Measurements from ENCODE around the gene CDR2. TPM values are rescaled to one million over a fixed set of nuclear protein-coding genes. Genes with fewer than 3 reads are reported as not detected.

The CDR2 gene
- total and polyA plus RNA-seq, 11 donors, result 3.7 to 12.4 (median 6.0) TPM

- DNase-seq, result no peak
- peaks cover 3 to 97% (median 87%) of the 10 kb centered on the region in 9 donors for H3K36me3 ChIP-seq
- H3K27me3 ChIP-seq, result no peaks in the 10 kb centered on the region
- no peak overlapping the region for H3K4me3 ChIP-seq
- H3K27ac ChIP-seq, result no peak overlapping the region
- intact Hi-C loops (cut with DNase I), result loop anchor here in 1 of 10 donors (10.0 kb wide), 1 partner anchor 1173 kb away; the partner anchor contains the start of genes DNAH3 and LDAF1
- H3K9me3 ChIP-seq, result no peaks in the 10 kb centered on the region
- peaks cover 0 to 9% (median 0%) of the 10 kb centered on the region in 12 donors for H3K4me1 ChIP-seq
- TF ChIP-seq CTCF (IDR thresholded peaks at IDR 0.05) (no peak), POLR2A (IDR thresholded peaks at IDR 0.05) (no peak)
- 85 to 90% (median 86%) methylated on average over 2 to 10 of the region's 10 CpGs for WGBS, 4 donors
- ATAC-seq, result no peak
These were observed 46.2 kb downstream of the CDR2 start for GRCh38 chr16:22328081-22328725.

GRCh38 chr16:22327446-22327775 lies 47.0 kb downstream of the CDR2 start:
- no peaks in the 10 kb centered on the region for H3K27me3 ChIP-seq
- TF ChIP-seq POLR2A (IDR thresholded peaks at IDR 0.05) (no peak), CTCF (IDR thresholded peaks at IDR 0.05) (no peak)
- H3K27ac ChIP-seq, result no peak overlapping the region
- intact Hi-C loops (cut with DNase I), result loop anchor here in 1 of 10 donors (10.0 kb wide), 1 partner anchor 1173 kb away; the partner anchor contains the start of genes DNAH3 and LDAF1
- no peaks in the 10 kb centered on the region for H3K9me3 ChIP-seq
- WGBS, 4 donors, result 94 to 97% (median 95%) methylated on average over 5 to 6 of the region's 6 CpGs
- H3K4me3 ChIP-seq, result no peak overlapping the region
- DNase-seq (no peak), ATAC-seq (no peak)
- peaks cover 0 to 8% (median 0%) of the 10 kb centered on the region in 12 donors for H3K4me1 ChIP-seq
- peaks cover 3 to 93% (median 85%) of the 10 kb centered on the region in 9 donors for H3K36me3 ChIP-seq

- H3K27ac ChIP-seq, result no peak overlapping the region
- DNase-seq (no peak), ATAC-seq (no peak)
- peaks cover 3 to 93% (median 85%) of the 10 kb centered on the region in 9 donors for H3K36me3 ChIP-seq
- H3K4me3 ChIP-seq, result no peak overlapping the region
- TF ChIP-seq POLR2A (IDR thresholded peaks at IDR 0.05) (no peak), CTCF (IDR thresholded peaks at IDR 0.05) (no peak)
- 92 to 95% (median 92%) methylated on average over 10 to 13 of the region's 13 CpGs for WGBS, 4 donors
- intact Hi-C loops (cut with DNase I), result loop anchor here in 1 of 10 donors (10.0 kb wide), 1 partner anchor 1172 kb away; the partner anchor contains the start of genes DNAH3 and LDAF1
- peaks cover 0 to 10% (median 0%) of the 10 kb centered on the region in 12 donors for H3K4me1 ChIP-seq
- H3K9me3 ChIP-seq, result no peaks in the 10 kb centered on the region
- H3K27me3 ChIP-seq, result no peaks in the 10 kb centered on the region
These were observed 47.5 kb downstream of the CDR2 start for GRCh38 chr16:22326771-22327445.

GRCh38 chr16:22326369-22326652 lies 48.1 kb downstream of the CDR2 start:
- H3K9me3 ChIP-seq, result no peaks in the 10 kb centered on the region
- WGBS, 4 donors, result 87 to 91% (median 89%) methylated on average over 4 of the region's 4 CpGs
- no peak overlapping the region for H3K27ac ChIP-seq
- DNase-seq (no peak), ATAC-seq (no peak)
- no peak overlapping the region for H3K4me3 ChIP-seq
- TF ChIP-seq CTCF (IDR thresholded peaks at IDR 0.05) (no peak), POLR2A (IDR thresholded peaks at IDR 0.05) (no peak)
- H3K4me1 ChIP-seq, result peaks cover 0 to 16% (median 0%) of the 10 kb centered on the region in 12 donors
- intact Hi-C loops (cut with DNase I), result loop anchor here in 1 of 10 donors (10.0 kb wide), 1 partner anchor 1172 kb away; the partner anchor contains the start of genes DNAH3 and LDAF1
- H3K27me3 ChIP-seq, result no peaks in the 10 kb centered on the region
- peaks cover under 1 to 93% (median 84%) of the 10 kb centered on the region in 9 donors for H3K36me3 ChIP-seq

All from heart left ventricle (tissue), 16 donors.